Fibroblast of lung (primary cell): Measurements from ENCODE around the gene GPR84. TPM values are rescaled to one million over a fixed set of nuclear protein-coding genes. Genes with fewer than 3 reads are reported as not detected.

Experiments
- DNase-seq, 2 donors: peaks; one replicate each; pipeline versions ENCODE4 v3.0.0 to v3.0.0-alpha.2; 2010; ENCODE audit warnings: low read depth in 2 of 2
- H2AFZ ChIP-seq: 2 replicates; pipeline ENCODE4 v1.5.1; 2012; ENCODE audit warnings: low read length, control low read depth, inconsistent platforms
- H3K27ac ChIP-seq: 2 replicates; pipeline ENCODE4 v1.5.1; 2011; ENCODE audit warnings: low read length, control low read depth; ENCODE audit not compliant: insufficient read depth
- H3K27me3 ChIP-seq: 2 replicates; pipeline ENCODE4 v1.5.1; 2011; ENCODE audit warnings: mild to moderate bottlenecking, low read length; ENCODE audit not compliant: control insufficient read depth, insufficient read depth
- H3K36me3 ChIP-seq: 2 replicates; pipeline ENCODE4 v1.5.1; 2011; ENCODE audit warnings: low read length; ENCODE audit not compliant: control insufficient read depth, insufficient read depth
- H3K4me1 ChIP-seq: 2 replicates; pipeline ENCODE4 v1.5.1; 2011; ENCODE audit warnings: low read length; ENCODE audit not compliant: control insufficient read depth, insufficient read depth; ENCODE audit errors: extremely low read depth
- H3K4me2 ChIP-seq: 2 replicates; pipeline ENCODE4 v1.5.1; 2011; ENCODE audit warnings: low read length, control low read depth; ENCODE audit not compliant: insufficient read depth; ENCODE audit errors: extremely low read depth
- H3K4me3 ChIP-seq, 4 experiments: fragments of 200-600 bp in 1 of 4; sonication (generic) in 1 of 4; replicated peaks in 1 of 4; 2 replicates each; pipeline ENCODE4 v1.5.1; 2011 to 2016; ENCODE audit warnings: low read length in 4 of 4, low read depth in 3 of 4, mild to moderate bottlenecking in 3 of 4, control low read depth in 2 of 4, inconsistent platforms in 1 of 4, mixed read lengths in 1 of 4; ENCODE audit not compliant: insufficient read depth in 1 of 4; ENCODE audit errors: control extremely low read depth in 1 of 4
- H3K79me2 ChIP-seq: 2 replicates; pipeline ENCODE4 v1.5.1; 2012; ENCODE audit warnings: mild to moderate bottlenecking, low read length, inconsistent platforms; ENCODE audit not compliant: control insufficient read depth, insufficient read depth
- H3K9ac ChIP-seq: 2 replicates; pipeline ENCODE4 v1.5.1; 2011; ENCODE audit warnings: mild to moderate bottlenecking, low read length, control low read depth; ENCODE audit not compliant: insufficient read depth
- H3K9me3 ChIP-seq: 2 replicates; pipeline ENCODE4 v1.5.1; 2012; ENCODE audit warnings: low read depth, low read length; ENCODE audit not compliant: control insufficient read depth, insufficient read depth
- H4K20me1 ChIP-seq: 2 replicates; pipeline ENCODE4 v1.5.1; 2011; ENCODE audit warnings: low read length; ENCODE audit not compliant: control insufficient read depth, insufficient read depth; ENCODE audit errors: extremely low read depth
- CTCF ChIP-seq, 2 donors: IDR thresholded peaks in 1 of 2; conservative IDR thresholded peaks in 1 of 2; 1 replicate in 1 of 2; 2 replicates in 1 of 2; pipeline ENCODE4 v1.5.1; 2011 to 2012; ENCODE audit warnings: low read length in 2 of 2, control low read depth in 1 of 2, inconsistent platforms in 1 of 2, low read depth in 1 of 2, mild to moderate bottlenecking in 1 of 2
- EZH2 ChIP-seq: IDR thresholded peaks from 2 replicates; pipeline ENCODE4 v1.5.1; 2012; ENCODE audit warnings: low read length, control low read depth, mild to moderate bottlenecking; ENCODE audit errors: missing control alignments
- polyA plus RNA-seq, 2 donors: library from polyadenylated mRNA; depleted of rRNA in 1 of 2; stranded (reverse) in 1 of 2; unstranded in 1 of 2; fragments of >200 nt; gene quantifications; 2 replicates each; pipeline ENCODE4 v1.2.1, GENCODE V29; 2011 to 2012; ENCODE audit warnings: missing spikeins in 1 of 2
- total RNA-seq: library from RNA; depleted of rRNA; stranded (reverse); fragments of >200 nt; gene quantifications from 2 replicates; pipeline ENCODE4 v1.2.1, GENCODE V29; 2014

The GPR84 gene
- total and polyA plus RNA-seq, 2 donors (not counting 1 experiment from before 2014, with no cell fraction given): 0.03 TPM; not detected in 1

GRCh38 chr12:54372113-54372806 is 8.0 kb upstream of the GPR84 start:
- no peaks in the 10 kb centered on the region for H3K9me3 ChIP-seq
- peak overlapping the region; percentile 33 for H3K4me2 ChIP-seq
- no peak for DNase-seq
- H4K20me1 ChIP-seq: no peaks in the 10 kb centered on the region
- H2AFZ ChIP-seq: no peak overlapping the region
- no peaks in the 10 kb centered on the region for H3K36me3 ChIP-seq
- TF ChIP-seq EZH2 (no peak), CTCF (conservative IDR thresholded peaks at IDR 0.05 in 1 of 2, IDR thresholded peaks at IDR 0.05 in 1 of 2; ENCODE audit: low read depth in 1 of 2, low read length in 2 of 2) (no peak)
- no peaks in the 10 kb centered on the region for H3K27me3 ChIP-seq
- no peak overlapping the region for H3K27ac ChIP-seq
- no peak overlapping the region for H3K9ac ChIP-seq
- peaks cover 17% of the 10 kb centered on the region for H3K4me1 ChIP-seq
- H3K4me3 ChIP-seq: no peak overlapping the region
- H3K79me2 ChIP-seq: no peaks in the 10 kb centered on the region

- H3K4me3 ChIP-seq: no peak overlapping the region
- H4K20me1 ChIP-seq: no peaks in the 10 kb centered on the region
- H3K4me1 ChIP-seq: peaks cover 17% of the 10 kb centered on the region
- no peaks in the 10 kb centered on the region for H3K27me3 ChIP-seq
- peak overlapping the region; percentile 33 for H3K4me2 ChIP-seq
- no peak overlapping the region for H2AFZ ChIP-seq
- peak in 1 of 2 donors; percentile 80 for DNase-seq
- no peaks in the 10 kb centered on the region for H3K9me3 ChIP-seq
- H3K79me2 ChIP-seq: no peaks in the 10 kb centered on the region
- no peak overlapping the region for H3K9ac ChIP-seq
- no peak overlapping the region for H3K27ac ChIP-seq
- no peak for TF ChIP-seq CTCF (conservative IDR thresholded peaks at IDR 0.05 in 1 of 2, IDR thresholded peaks at IDR 0.05 in 1 of 2; ENCODE audit: low read depth in 1 of 2, low read length in 2 of 2)
- TF ChIP-seq EZH2: no peak
- H3K36me3 ChIP-seq: no peaks in the 10 kb centered on the region
Observed at GRCh38 chr12:54371328-54372112, 7.2 kb upstream of the GPR84 start.

- H3K36me3 ChIP-seq: no peaks in the 10 kb centered on the region
- H2AFZ ChIP-seq: no peak overlapping the region
- H4K20me1 ChIP-seq: no peaks in the 10 kb centered on the region
- H3K79me2 ChIP-seq: no peaks in the 10 kb centered on the region
- no peak for TF ChIP-seq EZH2
- peak; percentile 76 to 83 for TF ChIP-seq CTCF (conservative IDR thresholded peaks at IDR 0.05 in 1 of 2, IDR thresholded peaks at IDR 0.05 in 1 of 2; ENCODE audit: low read depth in 1 of 2, low read length in 2 of 2)
- H3K4me3 ChIP-seq: peak overlapping the region; percentile 32 to 48 (median 34)
- peak overlapping the region; percentile 62 for H3K4me2 ChIP-seq
- H3K9ac ChIP-seq: peak overlapping the region; percentile 23
- DNase-seq: peak; percentile 77 to 83
- no peak overlapping the region for H3K27ac ChIP-seq
- H3K9me3 ChIP-seq: no peaks in the 10 kb centered on the region
- H3K27me3 ChIP-seq: no peaks in the 10 kb centered on the region
- H3K4me1 ChIP-seq: peaks cover 17% of the 10 kb centered on the region
Observed at GRCh38 chr12:54370171-54370730, 6.0 kb upstream of the GPR84 start.
